ENCODE data around the gene DAB2IP.

- TF ChIP-seq EZH2 (IDR thresholded peaks at IDR 0.05; ENCODE audit: low read depth) = no peak
- TF ChIP-seq, protein P1, sequence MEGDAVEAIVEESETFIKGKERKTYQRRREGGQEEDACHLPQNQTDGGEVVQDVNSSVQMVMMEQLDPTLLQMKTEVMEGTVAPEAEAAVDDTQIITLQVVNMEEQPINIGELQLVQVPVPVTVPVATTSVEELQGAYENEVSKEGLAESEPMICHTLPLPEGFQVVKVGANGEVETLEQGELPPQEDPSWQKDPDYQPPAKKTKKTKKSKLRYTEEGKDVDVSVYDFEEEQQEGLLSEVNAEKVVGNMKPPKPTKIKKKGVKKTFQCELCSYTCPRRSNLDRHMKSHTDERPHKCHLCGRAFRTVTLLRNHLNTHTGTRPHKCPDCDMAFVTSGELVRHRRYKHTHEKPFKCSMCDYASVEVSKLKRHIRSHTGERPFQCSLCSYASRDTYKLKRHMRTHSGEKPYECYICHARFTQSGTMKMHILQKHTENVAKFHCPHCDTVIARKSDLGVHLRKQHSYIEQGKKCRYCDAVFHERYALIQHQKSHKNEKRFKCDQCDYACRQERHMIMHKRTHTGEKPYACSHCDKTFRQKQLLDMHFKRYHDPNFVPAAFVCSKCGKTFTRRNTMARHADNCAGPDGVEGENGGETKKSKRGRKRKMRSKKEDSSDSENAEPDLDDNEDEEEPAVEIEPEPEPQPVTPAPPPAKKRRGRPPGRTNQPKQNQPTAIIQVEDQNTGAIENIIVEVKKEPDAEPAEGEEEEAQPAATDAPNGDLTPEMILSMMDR (conservative IDR thresholded peaks at IDR 0.05) = no peak
Observed at GRCh38 chr9:121689461-121690157, 38.2 kb downstream of the DAB2IP start.

Data from PC-9 (cell line).